ENCODE results near the gene FAHD1. TPM values are rescaled to one million over a fixed set of nuclear protein-coding genes. Genes with fewer than 3 reads are reported as not detected.

FAHD1 gene
- total RNA-seq = 10 to 100 TPM; 47.4 to 84.7 (median 49.1) TPM

DNA sequence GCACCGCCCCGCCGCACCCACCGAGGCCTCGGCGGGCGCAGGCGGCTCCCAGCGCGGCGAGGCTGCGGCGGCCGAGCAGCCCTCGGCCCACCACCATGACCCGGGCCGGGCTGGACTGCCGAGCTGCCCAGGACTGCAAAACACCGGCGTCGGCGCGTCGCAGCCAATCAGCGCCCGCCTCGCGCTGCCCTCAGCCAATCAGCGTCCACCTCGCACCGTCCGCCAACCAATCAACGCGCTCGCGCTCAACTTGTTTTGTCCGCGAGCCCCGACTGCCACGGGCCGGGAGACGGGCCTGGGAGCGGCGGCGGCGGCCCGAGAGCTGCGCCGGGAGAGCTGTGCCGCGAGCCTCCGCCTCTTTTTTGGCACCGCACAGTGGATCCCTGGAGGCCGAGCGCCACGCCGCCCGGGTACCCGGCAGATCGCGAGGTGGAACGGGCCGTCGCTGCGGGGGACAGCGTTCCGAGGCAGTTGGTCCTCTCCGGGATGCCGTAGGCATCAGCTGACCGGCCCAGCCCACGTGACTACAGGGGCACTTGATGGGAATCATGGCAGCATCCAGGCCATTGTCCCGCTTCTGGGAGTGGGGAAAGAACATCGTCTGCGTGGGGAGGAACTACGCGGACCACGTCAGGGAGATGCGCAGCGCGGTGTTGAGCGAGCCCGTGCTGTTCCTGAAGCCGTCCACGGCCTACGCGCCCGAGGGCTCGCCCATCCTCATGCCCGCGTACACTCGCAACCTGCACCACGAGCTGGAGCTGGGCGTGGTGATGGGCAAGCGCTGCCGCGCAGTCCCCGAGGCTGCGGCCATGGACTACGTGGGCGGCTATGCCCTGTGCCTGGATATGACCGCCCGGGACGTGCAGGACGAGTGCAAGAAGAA is at the start of gene FAHD1, which contains the start of gene HAGH:
Gene FAHD1, plus strand, starts transcription at position 516 of the 883 bp plus-strand sequence. Its CDS starts 33 bp downstream, at position 549.
Gene HAGH, minus strand, starts transcription at position 135 of the 883 bp plus-strand sequence. Its CDS starts 38 bp downstream, at position 97.
- peak within 1 kb of the TSS; percentile 90 for H3K27ac ChIP-seq
- H3K27me3 ChIP-seq = no peaks in the 10 kb centered on the region
- peaks cover 51% of the 10 kb centered on the region for H3K4me1 ChIP-seq
- peaks cover 14% of the 10 kb centered on the region for H3K36me3 ChIP-seq
- TF ChIP-seq POLR2AphosphoS5 (IDR thresholded peaks at IDR 0.05) (peak in 2 of 3 donors; percentile 82 to 97), POLR2A (IDR thresholded peaks at IDR 0.05) (no peak)
- DNase-seq (ENCODE audit: low spot score in 2 of 2) = peak; percentile 95 to 96
- H3K4me3 ChIP-seq = peak within 1 kb of the TSS; percentile 93
- 0% methylated on average over 10 of the region's 104 CpGs for WGBS
- H3K9me3 ChIP-seq = no peaks in the 10 kb centered on the region

DNA sequence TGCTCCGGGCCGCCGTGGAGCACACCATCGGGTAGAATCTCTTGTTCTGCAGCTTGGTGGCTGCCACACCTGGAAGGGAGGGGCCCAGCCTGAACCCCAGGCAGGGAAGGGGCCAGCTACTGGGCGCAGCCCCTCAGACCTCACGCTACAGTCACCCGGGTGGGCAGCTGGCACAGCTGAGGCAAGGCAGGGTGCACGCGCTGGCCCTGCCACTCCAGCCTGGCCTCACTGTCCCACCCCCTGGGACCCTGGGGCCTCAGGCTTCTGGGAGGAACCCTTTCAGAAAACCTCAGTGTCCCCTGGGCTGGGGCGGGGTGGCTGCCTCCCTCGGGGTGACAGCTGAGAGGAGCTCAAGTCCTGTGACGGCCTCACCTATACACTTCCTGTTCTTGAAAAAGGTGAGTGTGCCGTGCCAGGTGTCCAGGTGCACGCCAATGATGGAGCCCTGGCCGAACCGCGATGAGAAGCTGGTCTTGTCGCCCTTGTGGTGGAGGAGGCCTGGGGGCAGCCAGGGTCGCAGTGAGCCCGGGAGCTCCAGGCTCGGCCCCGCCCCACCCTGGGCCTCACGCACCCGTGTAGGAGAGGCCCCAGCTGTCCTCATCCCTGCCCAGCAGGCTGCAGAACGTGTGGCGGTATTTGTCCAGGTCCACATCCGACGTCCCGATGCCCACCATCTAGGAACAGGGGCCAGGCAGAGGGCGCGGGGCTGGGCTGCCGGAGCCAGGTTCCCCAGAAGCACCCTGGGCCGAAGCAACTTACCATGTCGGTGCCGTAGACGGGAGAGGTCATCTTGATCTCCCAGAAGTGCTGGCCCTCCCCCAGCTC is 49.4 kb upstream of the FAHD1 start:
- H3K4me3 ChIP-seq = no peak overlapping the region
- no peak overlapping the region for H3K27ac ChIP-seq
- WGBS = 81% methylated on average over 12 of the region's 36 CpGs
- no peaks in the 10 kb centered on the region for H3K9me3 ChIP-seq
- H3K4me1 ChIP-seq = peaks cover 34% of the 10 kb centered on the region
- H3K27me3 ChIP-seq = no peaks in the 10 kb centered on the region
- no peak for DNase-seq (ENCODE audit: low spot score in 2 of 2)
- TF ChIP-seq POLR2A (IDR thresholded peaks at IDR 0.05) (no peak), POLR2AphosphoS5 (IDR thresholded peaks at IDR 0.05) (no peak), EP300 (IDR thresholded peaks at IDR 0.05) (no peak)
- TF ChIP-seq, protein P1, sequence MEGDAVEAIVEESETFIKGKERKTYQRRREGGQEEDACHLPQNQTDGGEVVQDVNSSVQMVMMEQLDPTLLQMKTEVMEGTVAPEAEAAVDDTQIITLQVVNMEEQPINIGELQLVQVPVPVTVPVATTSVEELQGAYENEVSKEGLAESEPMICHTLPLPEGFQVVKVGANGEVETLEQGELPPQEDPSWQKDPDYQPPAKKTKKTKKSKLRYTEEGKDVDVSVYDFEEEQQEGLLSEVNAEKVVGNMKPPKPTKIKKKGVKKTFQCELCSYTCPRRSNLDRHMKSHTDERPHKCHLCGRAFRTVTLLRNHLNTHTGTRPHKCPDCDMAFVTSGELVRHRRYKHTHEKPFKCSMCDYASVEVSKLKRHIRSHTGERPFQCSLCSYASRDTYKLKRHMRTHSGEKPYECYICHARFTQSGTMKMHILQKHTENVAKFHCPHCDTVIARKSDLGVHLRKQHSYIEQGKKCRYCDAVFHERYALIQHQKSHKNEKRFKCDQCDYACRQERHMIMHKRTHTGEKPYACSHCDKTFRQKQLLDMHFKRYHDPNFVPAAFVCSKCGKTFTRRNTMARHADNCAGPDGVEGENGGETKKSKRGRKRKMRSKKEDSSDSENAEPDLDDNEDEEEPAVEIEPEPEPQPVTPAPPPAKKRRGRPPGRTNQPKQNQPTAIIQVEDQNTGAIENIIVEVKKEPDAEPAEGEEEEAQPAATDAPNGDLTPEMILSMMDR (IDR thresholded peaks at IDR 0.05) = no peak
- H3K36me3 ChIP-seq = peaks cover 50% of the 10 kb centered on the region

DNA sequence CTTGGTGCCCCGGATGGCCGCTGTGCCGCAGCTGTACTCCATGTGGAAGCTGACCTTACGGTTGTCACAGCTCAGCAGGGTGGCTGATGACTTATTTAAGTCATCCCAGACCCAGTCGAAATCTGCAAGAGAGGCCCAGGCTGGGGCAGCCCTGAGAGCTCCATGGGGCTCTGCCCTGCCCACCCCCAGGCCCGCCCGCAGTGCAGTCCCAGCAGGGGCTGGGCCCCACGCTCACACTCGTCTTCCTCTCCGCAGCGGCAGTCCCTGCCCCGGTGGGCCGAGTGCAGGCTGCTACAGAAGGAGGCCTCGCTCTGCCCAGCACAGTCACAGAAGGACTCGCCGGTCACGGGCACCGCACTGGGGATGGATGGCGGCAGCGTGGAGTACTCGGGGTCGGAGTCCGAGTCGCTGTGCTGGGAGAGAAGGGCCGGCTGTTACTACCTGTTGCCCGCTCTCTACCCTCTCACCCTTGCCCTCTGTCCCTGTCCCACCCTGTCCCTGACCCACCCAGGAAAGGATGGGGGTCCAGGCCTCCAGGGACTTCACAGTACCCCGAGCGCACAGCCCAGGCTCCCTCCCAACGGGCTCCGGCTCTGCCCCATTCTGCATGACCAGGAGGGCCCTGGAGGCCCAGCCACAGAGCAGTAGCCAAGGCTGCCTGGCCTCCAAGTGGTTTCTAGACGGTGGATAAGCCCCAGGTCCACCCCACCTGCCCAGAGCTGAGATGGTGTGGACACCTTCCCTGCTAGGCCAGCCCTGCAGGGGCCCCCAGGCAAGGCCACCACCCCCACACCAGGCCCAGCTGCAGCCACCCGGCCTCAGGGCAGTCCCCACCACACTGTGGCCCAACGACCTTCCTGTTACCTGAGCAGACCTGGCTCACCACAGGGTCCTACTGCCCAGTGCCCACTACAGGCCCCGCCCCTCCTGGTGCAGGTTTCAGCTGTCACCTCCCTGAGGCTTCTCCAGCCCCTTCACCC is 48.5 kb upstream of the FAHD1 start:
- no peaks in the 10 kb centered on the region for H3K9me3 ChIP-seq
- peaks cover 50% of the 10 kb centered on the region for H3K36me3 ChIP-seq
- WGBS = 71% methylated on average over 9 of the region's 34 CpGs
- TF ChIP-seq, protein P1 (IDR thresholded peaks at IDR 0.05) = no peak
- TF ChIP-seq POLR2AphosphoS5 (IDR thresholded peaks at IDR 0.05) = no peak
- no peak for TF ChIP-seq POLR2A (IDR thresholded peaks at IDR 0.05)
- no peak for TF ChIP-seq EP300 (IDR thresholded peaks at IDR 0.05)
- peaks cover 36% of the 10 kb centered on the region for H3K4me1 ChIP-seq
- H3K27me3 ChIP-seq = no peaks in the 10 kb centered on the region
- H3K4me3 ChIP-seq = no peak overlapping the region
- H3K27ac ChIP-seq = no peak overlapping the region
- no peak for DNase-seq (ENCODE audit: low spot score in 2 of 2)

DNA sequence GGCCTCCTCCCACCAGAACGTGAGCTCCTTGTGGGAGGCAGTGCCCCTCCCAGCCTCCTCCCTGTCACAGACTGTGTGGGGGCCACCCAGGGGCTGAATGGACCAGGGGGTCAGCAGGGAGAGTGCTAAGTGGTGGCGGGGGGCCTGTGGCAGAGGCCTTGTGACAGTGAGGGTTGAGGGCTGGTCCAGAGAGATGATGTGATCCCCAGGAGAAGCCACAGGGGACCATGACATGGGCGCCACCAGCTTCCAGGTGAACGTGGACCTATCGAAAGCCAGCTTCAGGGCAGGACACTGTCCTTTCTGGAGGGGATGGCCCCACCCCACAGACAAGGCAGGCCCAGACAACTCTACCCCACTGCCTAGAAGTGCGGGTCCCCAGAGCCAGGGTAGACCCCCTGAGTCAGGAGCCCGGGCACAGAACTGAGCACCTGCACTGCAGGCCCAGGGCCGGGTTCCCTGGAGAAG is 47.7 kb upstream of the FAHD1 start:
- DNase-seq (ENCODE audit: low spot score in 2 of 2) = no peak
- Histone ChIP-seq H3K4me1 (peaks cover 36% of the 10 kb centered on the region), H3K27me3 (no peaks in the 10 kb centered on the region), H3K36me3 (peaks cover 50% of the 10 kb centered on the region), H3K4me3 (no peak overlapping the region), H3K9me3 (no peaks in the 10 kb centered on the region), H3K27ac (no peak overlapping the region)
- WGBS = 71% methylated on average over 5 of the region's 8 CpGs
- TF ChIP-seq, protein P1 (IDR thresholded peaks at IDR 0.05) = no peak
- TF ChIP-seq EP300 (IDR thresholded peaks at IDR 0.05) (no peak), POLR2A (IDR thresholded peaks at IDR 0.05) (no peak), POLR2AphosphoS5 (IDR thresholded peaks at IDR 0.05) (no peak)
